ENCODE results near the gene ITK.

- TF ChIP-seq CTCF (IDR thresholded peaks at IDR 0.05), result no peak
- TF ChIP-seq POLR2A (IDR thresholded peaks at IDR 0.05), result no peak
These were observed 12.4 kb upstream of the ITK start for GRCh38 chr5:157168286-157168685.
